IPS-15b (cell line): Measurements from ENCODE around the gene PRKCE.
A peak's percentile ranks its signal among the peaks of the same experiment; 100 is the strongest.

ENCODE experiments used
- H3K27me3 ChIP-seq: one replicate; pipeline ENCODE4 v1.6.1; 2013; ENCODE audit warnings: low read length; ENCODE audit not compliant: control insufficient read depth, insufficient read depth
- H3K36me3 ChIP-seq: one replicate; pipeline ENCODE4 v1.6.1; 2013; ENCODE audit warnings: low read length; ENCODE audit not compliant: control insufficient read depth, insufficient read depth
- H3K4me1 ChIP-seq: one replicate; pipeline ENCODE4 v1.6.1; 2013; ENCODE audit warnings: mild to moderate bottlenecking, low read length; ENCODE audit not compliant: control insufficient read depth, insufficient read depth
- H3K4me3 ChIP-seq: one replicate; pipeline ENCODE4 v1.5.1; 2013; ENCODE audit warnings: low read depth, low read length
- H3K9ac ChIP-seq: one replicate; pipeline ENCODE4 v1.6.1; 2013; ENCODE audit warnings: low read depth, mild to moderate bottlenecking, low read length
- H3K9me3 ChIP-seq: one replicate; pipeline ENCODE4 v1.6.1; 2013; ENCODE audit warnings: mild to moderate bottlenecking, low read length; ENCODE audit not compliant: control insufficient read depth, insufficient read depth

Gene PRKCE

DNA sequence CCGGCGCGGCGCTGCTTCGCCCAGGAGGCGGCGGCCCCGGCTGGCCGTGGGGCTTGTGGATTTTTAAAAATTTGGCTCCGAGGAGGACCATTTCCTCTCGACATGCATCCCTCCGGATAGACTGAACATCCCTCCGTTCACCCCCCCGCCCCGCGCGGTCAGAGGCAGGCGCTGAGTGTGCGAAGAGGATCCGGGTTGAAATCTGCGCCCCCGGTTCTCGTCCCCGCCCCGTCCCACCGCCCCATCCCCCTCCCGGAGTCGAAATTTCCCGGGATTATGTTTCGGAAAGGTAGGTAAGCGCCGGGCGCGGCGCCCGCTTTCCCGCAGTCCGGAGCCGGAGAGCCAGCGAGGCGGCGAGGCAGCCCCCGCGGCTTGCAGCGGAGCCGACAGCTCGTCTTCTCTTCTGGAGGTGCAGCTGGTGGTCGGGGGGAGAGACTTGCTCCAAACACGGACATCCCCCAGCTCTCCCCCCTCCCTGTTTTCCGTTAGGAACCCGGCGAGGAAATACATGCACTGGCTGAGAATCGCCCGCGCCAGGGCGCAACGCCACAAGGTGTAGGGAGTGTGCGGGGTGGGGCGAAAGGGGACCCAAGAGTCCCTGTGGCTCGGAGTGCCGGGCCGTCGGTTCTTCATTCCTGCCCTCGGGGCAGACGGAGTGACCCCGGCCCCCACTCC is at the start of gene PRKCE:
Gene PRKCE (plus strand): TSS at position 261 of the 675 bp plus-strand sequence.
- H3K4me1 ChIP-seq, result peaks cover 2% of the 10 kb centered on the region
- peaks cover 75% of the 10 kb centered on the region for H3K27me3 ChIP-seq
- no peak within 1 kb of the TSS for H3K9ac ChIP-seq
- no peaks in the 10 kb centered on the region for H3K36me3 ChIP-seq
- no peaks in the 10 kb centered on the region for H3K9me3 ChIP-seq
- peak within 1 kb of the TSS; percentile 55 for H3K4me3 ChIP-seq

- H3K4me3 ChIP-seq, result no peak overlapping the region
- H3K27me3 ChIP-seq, result no peaks in the 10 kb centered on the region
- no peaks in the 10 kb centered on the region for H3K9me3 ChIP-seq
- no peak overlapping the region for H3K9ac ChIP-seq
- H3K4me1 ChIP-seq, result no peaks in the 10 kb centered on the region
- H3K36me3 ChIP-seq, result peaks cover 6% of the 10 kb centered on the region
These were observed 48.9 kb upstream of the PRKCE start for GRCh38 chr2:45602624-45603023.

GRCh38 chr2:45605116-45605515 is 46.4 kb upstream of the PRKCE start:
- Histone ChIP-seq H3K9ac (no peak overlapping the region), H3K9me3 (no peaks in the 10 kb centered on the region), H3K36me3 (no peaks in the 10 kb centered on the region), H3K4me3 (no peak overlapping the region), H3K27me3 (no peaks in the 10 kb centered on the region), H3K4me1 (peaks cover 4% of the 10 kb centered on the region)

- H3K9ac ChIP-seq, result no peak overlapping the region
- no peaks in the 10 kb centered on the region for H3K36me3 ChIP-seq
- no peaks in the 10 kb centered on the region for H3K27me3 ChIP-seq
- no peaks in the 10 kb centered on the region for H3K9me3 ChIP-seq
- peaks cover 5% of the 10 kb centered on the region for H3K4me1 ChIP-seq
- no peak overlapping the region for H3K4me3 ChIP-seq
These were observed 44.7 kb upstream of the PRKCE start for GRCh38 chr2:45606796-45607195.

DNA sequence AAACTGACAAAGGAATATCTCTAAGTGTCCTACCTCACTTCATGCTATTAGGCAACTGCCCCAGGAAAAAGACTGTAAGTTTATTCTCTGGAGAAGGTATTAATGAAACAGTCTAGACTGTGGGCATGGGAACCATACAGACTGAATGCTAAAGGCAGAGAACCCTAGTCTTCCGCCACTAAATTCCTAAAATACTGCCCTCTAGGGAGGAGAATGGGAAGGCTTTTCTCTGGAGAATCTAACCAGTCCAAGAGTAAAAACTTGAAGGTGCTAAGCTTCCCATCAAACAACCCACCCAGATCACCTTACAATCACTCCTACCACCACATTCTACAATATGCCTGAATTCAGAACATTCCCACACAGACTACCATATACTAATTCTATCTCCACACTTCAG is 43.8 kb upstream of the PRKCE start:
- Histone ChIP-seq H3K4me1 (peaks cover 5% of the 10 kb centered on the region), H3K4me3 (no peak overlapping the region), H3K27me3 (no peaks in the 10 kb centered on the region), H3K36me3 (no peaks in the 10 kb centered on the region), H3K9me3 (no peaks in the 10 kb centered on the region), H3K9ac (no peak overlapping the region)

- Histone ChIP-seq H3K4me1 (peaks cover 5% of the 10 kb centered on the region), H3K9ac (peak overlapping the region; percentile 62), H3K9me3 (no peaks in the 10 kb centered on the region), H3K27me3 (no peaks in the 10 kb centered on the region), H3K4me3 (peak overlapping the region; percentile 91), H3K36me3 (no peaks in the 10 kb centered on the region)
These were observed 41.0 kb upstream of the PRKCE start for GRCh38 chr2:45610281-45611019.

GRCh38 chr2:45611020-45611859 is 40.2 kb upstream of the PRKCE start, which contains the start of gene SRBD1:
Gene SRBD1 (minus strand): TSS chr2:45611267. CDS start chr2:45605441, 5,826 bp downstream.
- peak within 1 kb of the TSS; percentile 62 for H3K9ac ChIP-seq
- no peaks in the 10 kb centered on the region for H3K27me3 ChIP-seq
- H3K36me3 ChIP-seq, result no peaks in the 10 kb centered on the region
- peaks cover 5% of the 10 kb centered on the region for H3K4me1 ChIP-seq
- no peaks in the 10 kb centered on the region for H3K9me3 ChIP-seq
- H3K4me3 ChIP-seq, result peak within 1 kb of the TSS; percentile 91

- Histone ChIP-seq H3K4me3 (no peak overlapping the region), H3K27me3 (no peaks in the 10 kb centered on the region), H3K9me3 (no peaks in the 10 kb centered on the region), H3K4me1 (peaks cover 5% of the 10 kb centered on the region), H3K9ac (no peak overlapping the region), H3K36me3 (no peaks in the 10 kb centered on the region)
These were observed 39.2 kb upstream of the PRKCE start for GRCh38 chr2:45612285-45612684.

DNA sequence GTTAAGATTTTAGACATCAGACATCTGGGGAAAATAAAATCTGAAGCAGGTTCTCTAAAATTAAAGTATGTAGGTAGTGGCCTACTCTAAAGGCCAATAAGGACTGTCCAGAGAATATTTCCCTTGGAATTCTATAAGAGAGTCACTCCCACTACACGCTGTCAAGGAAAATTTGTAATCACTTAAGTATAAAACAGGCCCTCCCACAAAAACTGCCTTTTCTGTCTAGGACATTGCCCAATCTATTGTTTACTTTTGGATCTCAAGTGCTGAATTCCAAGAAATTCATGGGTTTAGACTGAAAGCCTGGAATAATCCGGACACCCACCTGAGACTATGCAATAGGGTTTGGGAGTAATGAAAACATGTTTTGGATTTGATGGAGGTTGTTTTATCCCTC is 38.7 kb upstream of the PRKCE start:
- H3K36me3 ChIP-seq, result no peaks in the 10 kb centered on the region
- H3K4me3 ChIP-seq, result no peak overlapping the region
- H3K27me3 ChIP-seq, result no peaks in the 10 kb centered on the region
- H3K9ac ChIP-seq, result no peak overlapping the region
- H3K4me1 ChIP-seq, result peaks cover 5% of the 10 kb centered on the region
- no peaks in the 10 kb centered on the region for H3K9me3 ChIP-seq

GRCh38 chr2:45614330-45614729 is 37.1 kb upstream of the PRKCE start:
- Histone ChIP-seq H3K4me1 (peaks cover 5% of the 10 kb centered on the region), H3K27me3 (no peaks in the 10 kb centered on the region), H3K9ac (no peak overlapping the region), H3K36me3 (no peaks in the 10 kb centered on the region), H3K9me3 (no peaks in the 10 kb centered on the region), H3K4me3 (no peak overlapping the region)

DNA sequence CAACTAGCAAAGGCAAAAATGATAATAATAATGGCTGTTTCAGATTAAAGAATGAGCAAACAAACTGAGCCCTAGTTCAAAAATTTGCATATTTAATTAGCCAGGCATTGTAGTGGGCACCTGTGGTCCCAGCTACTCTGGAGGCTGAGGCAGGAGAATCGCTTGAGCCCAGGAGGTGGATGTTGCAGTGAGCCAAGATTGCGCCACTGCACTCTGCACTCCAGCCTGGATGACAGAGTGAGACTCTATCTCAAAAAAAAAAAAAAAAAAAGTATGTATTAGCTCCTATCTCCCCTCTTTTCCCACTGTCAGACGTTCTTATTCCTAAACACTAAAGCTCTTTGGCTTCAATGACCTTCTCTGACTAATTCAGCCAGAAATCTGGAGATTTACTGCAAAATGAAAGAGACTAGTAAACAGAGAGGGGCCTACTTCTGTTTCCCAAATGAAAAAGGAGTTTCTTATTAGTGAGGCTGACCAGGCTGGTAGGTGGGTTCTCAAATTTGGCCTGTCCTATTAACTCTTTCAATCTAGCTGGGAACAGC is 36.5 kb upstream of the PRKCE start:
- Histone ChIP-seq H3K4me1 (peaks cover 2% of the 10 kb centered on the region), H3K4me3 (no peak overlapping the region), H3K9me3 (no peaks in the 10 kb centered on the region), H3K36me3 (no peaks in the 10 kb centered on the region), H3K27me3 (no peaks in the 10 kb centered on the region), H3K9ac (no peak overlapping the region)
